Amniotic epithelial cell (primary cell): ENCODE measurements around the gene APOH.
A peak's percentile ranks its signal among the peaks of the same experiment; 100 is the strongest.

ENCODE experiments used
- DNase-seq: peaks from one replicate; pipeline ENCODE4 v3.0.0-alpha.2; 2010; ENCODE audit warnings: low read depth

Gene APOH

DNA sequence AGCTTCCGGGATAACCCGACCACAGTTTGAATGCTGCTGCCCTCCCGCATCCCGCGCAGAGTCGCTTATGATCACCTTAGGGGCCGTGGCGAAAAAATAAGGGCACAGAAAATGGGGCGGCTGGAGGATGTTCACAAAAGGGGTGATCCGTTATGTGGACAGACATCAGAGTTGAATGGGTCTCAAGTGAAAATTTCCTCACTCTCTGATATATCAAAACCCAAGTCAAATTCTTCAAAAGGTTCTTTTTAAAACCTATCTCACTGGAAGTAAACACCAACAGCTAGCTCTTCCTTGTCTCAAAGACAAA, 36.9 kb downstream of the APOH start:
- no peak for DNase-seq

DNA sequence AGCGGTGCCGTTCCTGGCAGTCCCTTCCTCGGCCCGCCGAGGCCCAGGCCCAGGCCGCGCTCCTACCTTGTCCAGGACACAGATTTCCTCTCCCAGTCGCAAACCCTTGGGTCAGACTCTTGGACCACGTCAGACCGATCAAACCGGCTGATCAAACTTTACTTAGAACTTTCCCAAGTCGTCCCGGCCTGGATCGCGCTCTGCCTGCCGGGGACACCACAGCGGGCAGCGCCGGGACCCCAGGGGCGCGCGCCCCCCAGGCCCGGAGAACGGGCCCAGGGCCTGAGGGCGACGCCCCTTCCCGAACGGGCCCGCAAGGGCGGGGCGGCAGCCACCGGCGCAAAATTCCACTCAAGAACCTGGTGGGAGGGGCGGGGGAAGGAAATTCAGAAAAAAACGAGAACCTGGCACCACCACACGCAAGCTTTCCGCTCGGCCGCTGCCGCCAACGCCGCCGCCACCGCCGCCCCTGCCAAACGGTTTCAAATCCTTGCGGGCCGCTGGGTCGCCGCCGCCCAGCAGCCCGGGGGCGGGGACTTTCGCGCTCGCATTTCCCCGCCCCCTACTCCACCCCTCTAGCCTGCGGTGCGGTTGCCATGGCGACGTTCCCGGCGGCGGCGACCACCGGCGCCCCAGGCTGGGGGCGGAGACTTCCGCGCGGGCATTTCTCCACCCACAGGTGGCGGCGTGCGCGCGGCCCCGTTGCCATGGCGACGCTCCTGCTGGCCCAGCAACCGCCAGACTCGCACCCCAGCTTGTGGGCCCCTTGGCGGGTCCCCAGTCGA, 37.4 kb downstream of the APOH start, which contains the start of gene CEP112:
Gene CEP112 (minus strand): TSS at position 541 of the 785 bp plus-strand sequence.
- DNase-seq = peak; percentile 56

DNA sequence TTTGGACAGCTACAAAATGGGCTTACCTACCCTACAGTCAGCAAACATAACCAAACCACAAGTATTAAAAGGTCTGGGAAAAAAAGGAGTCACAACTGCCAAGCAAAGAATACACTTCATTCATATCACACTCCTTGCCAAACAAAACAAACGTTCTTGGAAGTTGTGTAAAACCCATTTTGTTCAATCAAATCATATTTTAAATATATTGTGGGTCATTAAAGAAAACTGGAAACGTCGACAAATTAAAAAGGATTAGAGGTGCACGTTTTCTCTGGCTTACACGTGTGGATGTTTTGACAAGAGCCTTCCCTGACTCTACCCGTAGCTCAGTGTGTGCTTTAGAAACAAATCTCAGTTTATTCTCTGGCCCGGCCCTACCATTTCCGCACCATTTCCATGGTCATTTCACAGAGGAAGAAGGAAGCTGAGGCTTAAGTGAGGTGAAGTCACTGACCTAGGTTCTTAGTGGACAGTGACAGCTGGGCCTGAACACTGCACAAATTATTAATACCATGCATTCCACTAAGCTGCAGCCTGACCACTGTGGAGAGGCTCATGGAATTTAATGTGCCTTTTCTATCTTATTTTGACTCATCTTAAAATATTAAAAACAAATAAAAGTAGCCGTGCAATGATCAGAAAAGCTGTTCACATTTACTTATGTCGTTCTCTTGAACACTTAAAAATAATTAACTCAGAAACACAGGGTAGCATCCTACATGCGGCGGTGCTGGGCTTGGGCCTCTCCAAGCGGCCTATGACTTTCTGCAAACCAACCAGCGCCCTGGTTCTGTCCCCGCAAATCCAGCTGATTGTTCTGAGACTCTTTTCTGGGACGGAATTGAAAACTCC, 38.2 kb downstream of the APOH start:
- peak; percentile 25 for DNase-seq

DNA sequence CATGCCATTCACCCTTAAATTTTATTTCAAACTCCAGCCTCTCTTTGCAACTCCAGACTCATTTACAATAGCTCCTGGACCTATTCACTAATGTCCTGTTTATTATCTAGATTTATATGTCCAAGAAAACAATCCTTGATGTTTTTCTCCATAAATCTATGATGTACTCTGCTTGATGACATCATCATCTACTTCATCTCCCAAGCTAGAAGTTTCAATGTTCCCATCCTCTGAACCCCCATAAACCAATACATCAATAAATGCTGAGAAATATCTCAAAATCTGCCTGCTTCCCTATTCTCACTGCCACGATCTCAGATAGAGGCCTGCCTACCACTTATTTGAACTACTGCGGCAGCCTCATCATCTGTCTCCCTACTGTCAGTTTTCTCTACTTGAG, 41.5 kb downstream of the APOH start:
- no peak for DNase-seq

DNA sequence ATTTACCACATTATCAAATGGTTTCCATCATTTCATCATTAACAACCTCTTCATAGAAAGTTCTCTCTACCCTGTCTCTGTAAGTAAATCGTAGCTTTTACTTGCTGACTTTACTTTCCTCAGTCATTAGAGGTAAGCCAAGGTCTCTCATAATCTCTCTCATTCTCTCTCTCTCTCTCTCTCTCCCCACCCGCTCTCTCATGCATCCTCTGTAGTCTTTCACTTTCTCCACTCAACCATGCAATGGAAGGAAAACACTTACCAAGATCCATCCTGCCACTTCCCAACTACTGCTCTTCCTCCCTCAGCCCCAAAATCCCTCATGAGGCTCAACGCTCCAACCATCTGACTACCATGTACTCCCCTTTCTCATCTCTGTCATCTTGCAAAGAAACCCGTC, 43.4 kb downstream of the APOH start:
- no peak for DNase-seq

DNA sequence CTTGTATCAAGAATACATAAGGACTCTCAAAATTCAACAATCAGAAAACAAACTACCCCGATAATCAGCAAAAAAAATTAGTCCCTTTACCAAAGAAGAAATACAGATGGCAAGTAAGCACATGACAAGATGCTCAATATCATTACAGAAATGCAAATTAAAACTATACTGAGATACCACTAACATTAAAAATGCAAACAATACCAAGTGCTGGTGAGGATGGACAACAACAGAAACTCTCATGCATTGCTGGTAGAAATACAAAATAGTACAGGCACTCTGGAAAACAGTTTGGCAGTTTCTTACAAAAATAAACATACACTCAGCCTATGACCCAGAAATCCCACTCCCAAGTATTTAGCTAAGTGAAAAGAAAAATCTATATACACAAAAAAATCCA, 44.8 kb downstream of the APOH start:
- DNase-seq = no peak

DNA sequence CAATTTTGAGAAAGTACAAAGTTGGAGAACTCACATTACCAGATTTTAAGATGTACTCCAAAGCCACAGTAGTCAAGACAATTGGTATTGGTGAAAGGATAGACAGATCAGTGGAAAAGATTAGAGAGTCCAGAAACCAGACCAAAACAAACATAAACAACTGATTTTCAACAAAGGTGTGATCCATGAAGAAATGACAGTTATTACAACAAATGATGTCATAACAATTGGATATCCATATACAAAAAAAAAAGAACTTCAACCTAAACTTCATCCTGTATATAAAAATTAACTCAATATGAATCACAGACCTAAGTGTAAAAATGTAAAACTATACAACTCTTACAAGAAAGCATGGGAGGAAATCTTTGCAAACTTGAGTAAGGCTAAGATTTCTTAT, 45.7 kb downstream of the APOH start:
- DNase-seq = no peak

DNA sequence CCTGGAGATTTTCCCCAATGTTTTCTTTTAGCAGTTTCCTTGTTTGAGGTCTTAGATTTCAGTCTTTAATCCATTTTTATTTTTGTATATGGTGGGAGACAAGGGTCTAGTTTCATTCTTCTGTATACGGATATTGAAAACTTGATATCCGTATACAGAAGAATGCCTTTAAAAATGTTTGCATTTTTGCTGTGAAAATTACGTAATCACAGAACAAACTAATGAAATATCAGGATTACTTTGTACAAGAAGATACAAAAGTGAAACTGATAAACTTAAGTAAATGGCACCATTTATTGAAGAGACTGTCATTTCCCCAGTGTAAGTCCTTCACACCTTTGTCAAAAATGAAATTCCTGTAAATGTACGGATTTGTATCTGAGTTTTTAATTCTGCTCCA, 50.6 kb downstream of the APOH start:
- DNase-seq = no peak

DNA sequence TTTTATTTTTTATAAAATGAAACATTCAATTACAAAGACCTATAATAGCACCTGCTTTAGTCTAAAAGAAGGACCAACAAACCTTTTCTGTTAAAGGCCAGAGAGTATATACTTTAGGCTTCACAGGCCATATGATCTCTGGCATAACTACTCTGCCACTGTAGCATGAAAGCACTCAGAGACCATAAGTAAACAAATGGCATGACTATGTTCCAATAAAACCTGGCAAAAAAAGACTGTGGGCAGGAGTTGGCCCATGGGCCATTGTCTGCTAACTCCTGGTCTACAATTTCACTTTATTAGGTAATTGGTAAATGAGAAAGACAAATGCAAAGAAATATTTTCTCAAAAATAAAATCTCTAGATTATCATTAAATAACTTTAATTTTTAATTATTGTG, 52.2 kb downstream of the APOH start:
- no peak for DNase-seq

DNA sequence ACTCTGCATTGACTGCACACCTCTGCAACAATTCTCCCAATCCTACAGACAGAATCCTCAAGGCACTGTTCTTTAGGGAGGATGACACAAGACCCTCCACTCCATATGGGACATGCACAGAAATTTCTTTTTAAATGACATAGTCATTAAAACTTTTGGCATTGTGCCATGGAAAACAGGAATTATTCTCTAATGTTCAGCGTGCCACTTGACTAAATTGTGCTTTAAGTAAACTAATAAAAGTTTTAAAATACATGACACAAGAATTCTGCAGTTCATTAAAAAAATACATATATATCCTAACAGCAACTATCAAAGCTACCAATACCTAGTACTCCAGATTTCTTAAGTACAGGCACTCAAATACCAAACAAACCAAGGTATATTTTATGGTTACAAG, 53.3 kb downstream of the APOH start:
- DNase-seq = no peak

DNA sequence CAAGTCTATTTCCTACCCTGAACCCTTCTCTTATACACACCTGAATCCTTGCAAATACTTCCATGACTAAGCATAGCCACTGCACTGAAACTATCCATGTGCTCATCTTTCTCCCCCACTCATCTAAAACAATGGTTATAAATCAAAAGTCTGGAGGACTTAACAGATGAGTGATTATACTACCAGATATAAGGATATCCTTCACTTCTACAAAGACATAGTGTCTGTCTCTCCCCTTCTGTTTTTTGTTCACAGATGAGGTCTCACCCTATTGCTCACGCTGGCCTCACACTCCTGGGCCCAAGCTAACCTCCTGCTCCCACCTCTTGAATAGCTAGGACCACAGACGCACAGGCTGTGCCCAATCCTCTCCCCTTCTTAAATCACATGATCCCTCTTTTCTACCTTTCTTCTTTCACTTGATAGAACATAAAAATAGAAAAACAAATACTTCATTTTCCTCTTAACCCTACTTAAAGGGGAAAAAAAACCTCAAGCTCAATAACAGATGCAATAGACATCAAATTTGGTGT, 56.5 kb downstream of the APOH start:
- DNase-seq = no peak

DNA sequence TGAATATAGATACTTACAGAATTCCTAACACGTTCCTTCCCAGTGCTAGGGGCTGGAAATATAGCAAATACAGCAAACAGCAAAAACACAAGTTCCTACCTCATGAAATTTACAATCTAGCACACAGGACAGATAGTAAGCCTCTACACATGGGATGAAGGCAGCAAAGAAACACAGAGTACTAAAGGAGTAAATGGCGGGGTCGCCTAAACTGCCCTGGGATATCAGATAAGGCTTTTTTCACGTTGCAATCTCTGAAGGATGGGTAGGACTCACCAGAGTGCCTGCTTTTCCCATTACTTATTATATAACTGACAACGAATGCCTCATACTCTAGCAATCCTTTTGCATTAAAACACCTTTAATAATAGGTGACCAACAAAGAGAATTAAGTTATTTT, 57.1 kb downstream of the APOH start:
- DNase-seq = no peak

DNA sequence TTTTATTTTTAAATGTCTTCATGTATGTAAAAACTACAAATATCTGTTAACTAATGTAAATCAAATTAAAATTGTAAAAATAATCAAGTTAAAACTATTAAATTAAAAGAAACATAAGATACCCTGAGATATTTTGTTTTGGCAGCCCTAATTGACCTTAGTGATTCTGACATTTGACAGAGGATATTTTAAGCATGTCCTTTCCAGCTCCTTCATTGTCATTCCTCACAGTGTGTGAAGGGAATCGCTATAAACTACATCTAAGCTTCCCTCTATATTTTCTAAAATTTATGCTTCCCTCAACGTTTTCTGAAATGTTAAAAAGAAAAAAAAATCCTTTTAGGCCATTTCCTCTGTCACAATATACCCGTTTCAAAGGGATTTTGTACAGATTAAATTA, 57.5 kb downstream of the APOH start:
- no peak for DNase-seq

DNA sequence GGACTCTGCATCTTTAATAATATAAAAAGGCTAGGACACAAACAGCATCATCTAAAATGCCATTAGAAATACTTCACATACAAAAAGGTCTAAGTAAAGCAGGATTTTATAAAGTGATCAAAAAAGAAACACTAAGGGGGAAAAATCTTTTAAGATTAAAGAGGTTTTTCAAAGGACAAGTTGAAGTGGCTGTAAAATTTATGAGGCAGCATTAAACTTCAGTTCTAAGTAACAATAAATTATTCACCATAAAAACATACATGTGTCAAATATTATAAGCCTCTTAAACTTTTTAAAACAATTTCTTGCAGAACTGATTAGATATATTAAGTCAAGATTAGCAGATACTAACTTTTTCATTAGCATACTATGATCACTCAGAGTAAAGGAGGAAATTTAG, 58.0 kb downstream of the APOH start:
- DNase-seq = no peak

DNA sequence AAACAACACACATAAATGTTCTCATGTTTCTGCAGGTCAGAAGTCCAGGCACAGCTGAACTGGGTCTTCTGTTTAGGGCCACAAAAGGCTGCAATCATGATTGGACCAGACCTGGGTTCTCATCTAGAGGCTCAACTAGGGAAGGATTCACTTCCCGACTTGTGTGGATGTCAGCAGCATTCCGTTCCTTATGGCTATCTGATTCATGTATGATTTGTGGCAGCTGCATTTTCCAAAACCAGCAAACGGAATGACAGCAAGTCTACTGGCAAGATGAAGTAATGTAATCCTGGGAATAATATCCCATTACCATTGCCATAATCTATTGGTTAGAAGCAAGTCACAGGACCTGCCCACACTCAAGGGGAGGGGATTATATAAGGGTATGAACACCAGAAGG, 59.4 kb downstream of the APOH start:
- peak; percentile 24 for DNase-seq

DNA sequence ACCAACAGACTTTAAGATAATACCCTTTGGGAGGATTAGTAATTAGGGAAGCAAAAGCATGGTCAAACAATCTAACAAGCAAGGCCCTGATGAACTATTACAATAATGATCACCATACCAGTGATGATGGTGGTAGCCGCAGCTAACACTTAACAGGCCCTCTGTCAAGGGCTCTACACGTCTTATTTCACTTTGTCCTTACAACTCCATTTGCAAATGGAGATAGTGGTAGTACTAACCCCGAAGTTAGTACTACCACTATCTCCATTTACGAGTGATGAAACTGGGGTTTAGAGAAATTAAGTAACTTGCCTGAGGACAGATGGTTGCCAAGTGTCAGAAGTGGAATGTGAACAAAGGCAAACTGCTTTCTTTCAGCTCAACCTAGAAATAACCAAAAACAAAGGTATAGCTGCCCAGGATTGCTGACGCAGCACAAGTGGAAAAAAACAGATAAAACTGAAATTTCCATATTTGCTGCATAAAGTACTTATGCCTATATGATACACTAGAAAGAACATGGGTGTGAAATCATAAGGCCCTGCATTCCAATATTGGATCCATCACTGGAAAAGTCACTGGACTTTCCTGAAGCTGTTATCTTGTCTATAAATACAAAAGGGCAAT, 61.9 kb downstream of the APOH start:
- peak; percentile 13 for DNase-seq

DNA sequence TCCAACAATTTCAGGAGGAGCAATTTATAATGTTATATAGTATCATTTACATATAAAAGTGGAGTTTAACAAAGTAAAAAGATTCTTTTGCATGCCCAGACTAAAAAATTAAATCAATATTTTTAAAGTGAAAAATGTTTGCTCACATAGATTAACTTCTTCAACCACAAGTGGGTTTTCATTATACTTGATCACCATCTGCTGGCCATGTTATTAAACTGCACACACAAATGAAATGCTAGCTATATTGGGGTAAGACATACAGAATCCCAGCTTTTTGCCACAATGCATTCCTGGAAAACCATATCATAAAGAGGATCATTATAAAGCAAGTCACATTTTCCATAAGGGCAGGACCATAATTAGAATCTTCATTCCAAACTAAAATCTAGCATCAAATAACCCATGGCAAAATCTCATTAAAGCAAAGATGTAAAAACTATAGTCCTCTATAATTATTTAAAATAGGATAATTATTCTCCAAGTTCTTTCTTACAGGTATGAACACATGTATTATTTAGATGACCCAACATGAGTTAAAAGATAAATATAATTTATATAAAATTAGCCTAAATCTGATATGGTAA, 63.6 kb downstream of the APOH start:
- peak; percentile 61 for DNase-seq
